ENCODE measurements around the gene MTIF2. TPM values are rescaled to one million over a fixed set of nuclear protein-coding genes. Genes with fewer than 3 reads are reported as not detected.
A peak's percentile ranks its signal among the peaks of the same experiment; 100 is the strongest.
"Not testable (repeated sequence)": the region's sequence is repeated elsewhere in the genome, so short reads cannot be mapped to it uniquely, and the experiment has no call there.

The MTIF2 gene, protein sequence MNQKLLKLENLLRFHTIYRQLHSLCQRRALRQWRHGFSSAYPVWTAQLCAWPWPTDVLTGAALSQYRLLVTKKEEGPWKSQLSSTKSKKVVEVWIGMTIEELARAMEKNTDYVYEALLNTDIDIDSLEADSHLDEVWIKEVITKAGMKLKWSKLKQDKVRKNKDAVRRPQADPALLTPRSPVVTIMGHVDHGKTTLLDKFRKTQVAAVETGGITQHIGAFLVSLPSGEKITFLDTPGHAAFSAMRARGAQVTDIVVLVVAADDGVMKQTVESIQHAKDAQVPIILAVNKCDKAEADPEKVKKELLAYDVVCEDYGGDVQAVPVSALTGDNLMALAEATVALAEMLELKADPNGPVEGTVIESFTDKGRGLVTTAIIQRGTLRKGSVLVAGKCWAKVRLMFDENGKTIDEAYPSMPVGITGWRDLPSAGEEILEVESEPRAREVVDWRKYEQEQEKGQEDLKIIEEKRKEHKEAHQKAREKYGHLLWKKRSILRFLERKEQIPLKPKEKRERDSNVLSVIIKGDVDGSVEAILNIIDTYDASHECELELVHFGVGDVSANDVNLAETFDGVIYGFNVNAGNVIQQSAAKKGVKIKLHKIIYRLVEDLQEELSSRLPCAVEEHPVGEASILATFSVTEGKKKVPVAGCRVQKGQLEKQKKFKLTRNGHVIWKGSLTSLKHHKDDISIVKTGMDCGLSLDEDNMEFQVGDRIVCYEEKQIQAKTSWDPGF
- 12.0 TPM for total RNA-seq (ENCODE audit: insufficient read depth, low replicate concordance)

DNA sequence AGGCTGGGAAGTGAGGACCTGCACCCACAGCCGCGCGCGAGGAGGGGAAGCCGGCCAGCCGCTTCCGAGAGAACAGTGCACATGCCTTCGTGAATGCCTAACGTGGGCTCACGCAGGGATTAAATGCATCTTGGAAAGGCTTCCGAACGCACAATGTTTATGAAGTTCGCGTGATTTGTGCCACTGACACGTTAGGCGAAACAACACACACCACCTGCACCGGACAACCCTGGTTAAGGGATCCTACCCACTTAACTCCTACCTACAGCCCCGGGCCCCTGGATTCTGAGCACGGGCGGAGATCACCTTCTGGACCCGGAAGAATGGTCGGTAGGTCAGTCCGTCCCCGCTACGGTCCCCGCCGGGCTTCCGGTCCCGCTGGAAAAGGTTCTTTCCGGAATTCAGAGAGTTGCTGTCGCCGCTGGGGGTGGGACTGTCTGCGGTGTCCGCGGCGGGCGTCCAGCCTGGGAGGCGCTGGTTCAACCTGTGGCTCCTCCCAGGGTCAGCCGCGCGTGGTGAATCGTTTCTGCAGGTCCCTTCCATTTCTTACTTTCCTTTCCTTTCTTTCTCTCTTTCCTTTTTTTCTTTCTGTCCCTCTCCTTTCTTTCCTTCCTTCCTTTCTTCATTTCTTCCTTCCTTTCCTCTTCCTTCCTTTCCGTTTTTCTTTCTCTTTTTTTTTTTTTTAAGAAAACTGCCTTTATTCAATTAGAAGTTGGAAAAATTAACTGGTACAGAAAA is at the start of gene MTIF2:
Gene MTIF2, minus strand, starts transcription at position 325 of the 738 bp plus-strand sequence. CDS start 5,373 bp downstream, outside the sequence.
- DNase-seq (ENCODE audit: low spot score), result peak; percentile 94

DNA sequence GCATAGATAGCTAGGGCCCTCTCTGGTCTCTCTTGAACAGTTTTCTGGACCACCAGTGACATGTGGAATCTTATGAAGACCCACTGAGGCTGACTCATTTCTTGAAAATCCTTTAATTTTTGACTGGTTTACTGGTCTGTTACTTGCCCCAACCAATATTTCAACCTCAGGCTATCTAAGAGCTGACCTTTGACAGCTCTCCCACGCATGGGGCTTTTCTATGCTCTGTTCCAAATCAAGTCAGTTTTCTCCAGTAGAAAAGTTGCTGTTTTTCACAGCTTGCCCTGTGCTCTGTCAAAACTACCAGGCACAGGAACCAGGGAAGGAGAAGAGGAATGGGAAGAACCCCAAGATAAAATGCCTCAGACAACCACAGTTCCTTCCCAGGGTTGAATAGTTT is 46.0 kb upstream of the MTIF2 start:
- no peak for DNase-seq (ENCODE audit: low spot score)

DNA sequence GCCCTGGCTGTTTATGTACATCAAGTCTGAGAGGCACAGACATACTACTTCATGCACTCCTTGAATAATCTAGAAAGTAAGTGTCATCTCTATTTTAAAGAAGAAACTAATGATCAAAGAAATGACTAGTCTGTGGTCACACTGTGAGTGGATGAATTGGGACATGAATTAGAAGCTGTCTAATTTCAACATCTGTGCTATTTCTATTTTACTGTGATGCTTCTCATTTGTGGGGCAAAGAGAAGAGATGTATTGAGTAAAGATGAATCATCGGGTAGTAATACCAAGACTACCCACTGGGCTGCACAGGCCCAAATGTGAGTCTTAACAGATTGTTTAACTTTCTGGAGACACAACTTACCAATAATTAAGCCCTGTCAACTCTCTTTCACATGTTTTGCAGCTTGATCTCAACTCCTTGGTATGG is 42.4 kb upstream of the MTIF2 start:
- no peak for DNase-seq (ENCODE audit: low spot score)

DNA sequence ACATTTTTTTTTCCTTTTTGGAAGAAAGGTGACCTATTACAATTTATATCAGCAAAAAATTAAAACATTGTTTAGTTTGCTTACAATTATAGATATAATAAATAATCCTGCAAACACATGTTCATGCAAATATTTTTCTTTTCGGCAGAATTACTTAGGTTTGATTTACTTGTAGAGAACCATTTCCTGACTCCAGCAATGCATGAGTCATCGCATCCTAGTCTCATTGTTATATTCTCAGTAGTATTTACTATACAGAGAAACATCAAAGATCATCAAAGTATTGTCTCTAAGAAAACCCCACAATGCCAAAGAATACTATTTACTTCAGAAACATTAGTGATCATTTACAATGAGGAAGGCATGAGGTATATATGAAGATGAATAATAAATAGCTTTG is 40.4 kb upstream of the MTIF2 start:
- no peak for DNase-seq (ENCODE audit: low spot score)

DNA sequence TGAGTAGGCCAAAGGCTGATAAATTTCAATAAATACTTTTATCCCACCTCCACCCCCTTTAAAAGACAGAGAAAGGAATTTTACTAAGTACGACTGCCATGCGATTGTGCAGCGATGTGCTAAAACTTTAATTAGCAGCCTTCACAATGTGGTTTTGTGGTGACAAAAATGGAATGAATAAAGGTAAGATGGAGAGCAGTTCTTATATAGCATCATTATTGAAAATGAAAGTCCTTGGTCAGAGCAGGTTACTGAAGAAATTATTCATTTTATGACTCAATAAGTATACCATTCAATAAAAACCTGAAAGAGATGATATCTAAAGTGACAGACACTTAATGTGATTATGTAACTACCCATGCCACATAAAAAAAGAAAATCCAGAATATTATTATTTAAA is 33.2 kb upstream of the MTIF2 start:
- no peak for DNase-seq (ENCODE audit: low spot score)

DNA sequence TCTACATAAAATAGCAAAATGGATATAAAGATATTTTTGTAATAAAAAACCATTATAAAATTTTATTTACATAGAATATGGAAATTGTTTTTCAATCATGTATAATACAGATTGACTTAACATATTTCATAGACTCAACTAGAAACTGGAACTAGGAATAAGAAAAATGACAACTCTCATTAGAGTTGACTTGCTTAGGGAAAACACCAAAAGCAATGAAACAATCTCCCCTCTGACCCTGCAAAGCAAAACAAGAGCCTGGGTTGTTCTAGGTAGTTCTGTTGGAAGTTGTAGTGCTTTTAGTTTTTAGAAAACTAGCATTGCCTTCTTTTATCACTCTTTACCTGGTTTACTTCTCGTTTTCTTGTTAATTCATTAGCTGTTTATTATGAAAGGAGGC is 32.2 kb upstream of the MTIF2 start:
- DNase-seq (ENCODE audit: low spot score), result no peak

DNA sequence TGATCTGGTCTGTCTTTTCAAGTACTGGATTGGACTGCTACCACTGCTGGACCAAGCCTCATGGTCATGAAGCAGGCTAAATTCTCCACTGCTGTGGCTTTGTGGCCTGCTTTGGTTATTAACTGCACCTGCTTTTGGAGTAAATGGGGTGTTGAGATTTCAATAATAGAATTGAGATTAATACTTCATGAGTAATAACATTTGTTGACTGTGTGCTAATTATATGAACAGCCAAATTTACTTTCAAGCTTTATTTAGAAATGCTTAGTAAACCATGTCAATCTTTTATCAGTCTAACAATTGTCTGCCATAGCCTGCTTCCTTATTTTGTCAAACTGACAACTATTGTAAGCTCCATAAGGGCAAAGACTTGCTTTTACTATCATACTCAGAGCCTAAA is 27.4 kb upstream of the MTIF2 start:
- DNase-seq (ENCODE audit: low spot score), result no peak

DNA sequence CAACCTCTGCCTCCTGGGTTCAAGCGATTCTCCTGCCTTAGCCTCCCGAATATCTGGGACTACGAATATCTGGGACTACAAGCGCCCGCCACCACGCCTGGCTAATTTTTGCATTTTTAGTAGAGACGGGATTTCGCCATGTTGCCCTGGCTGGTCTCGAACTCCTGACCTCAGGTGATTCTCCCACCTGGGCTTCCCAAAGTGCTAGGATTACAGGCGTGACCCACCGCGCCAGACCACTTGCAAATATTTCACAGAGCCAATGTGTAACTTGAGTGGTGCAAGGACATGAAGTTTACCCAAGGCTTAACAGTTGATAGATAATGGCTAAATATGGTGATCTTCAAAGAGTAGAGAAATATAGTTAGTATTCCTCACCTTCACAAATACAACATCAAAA is 14.1 kb upstream of the MTIF2 start:
- no peak for DNase-seq (ENCODE audit: low spot score)

DNA sequence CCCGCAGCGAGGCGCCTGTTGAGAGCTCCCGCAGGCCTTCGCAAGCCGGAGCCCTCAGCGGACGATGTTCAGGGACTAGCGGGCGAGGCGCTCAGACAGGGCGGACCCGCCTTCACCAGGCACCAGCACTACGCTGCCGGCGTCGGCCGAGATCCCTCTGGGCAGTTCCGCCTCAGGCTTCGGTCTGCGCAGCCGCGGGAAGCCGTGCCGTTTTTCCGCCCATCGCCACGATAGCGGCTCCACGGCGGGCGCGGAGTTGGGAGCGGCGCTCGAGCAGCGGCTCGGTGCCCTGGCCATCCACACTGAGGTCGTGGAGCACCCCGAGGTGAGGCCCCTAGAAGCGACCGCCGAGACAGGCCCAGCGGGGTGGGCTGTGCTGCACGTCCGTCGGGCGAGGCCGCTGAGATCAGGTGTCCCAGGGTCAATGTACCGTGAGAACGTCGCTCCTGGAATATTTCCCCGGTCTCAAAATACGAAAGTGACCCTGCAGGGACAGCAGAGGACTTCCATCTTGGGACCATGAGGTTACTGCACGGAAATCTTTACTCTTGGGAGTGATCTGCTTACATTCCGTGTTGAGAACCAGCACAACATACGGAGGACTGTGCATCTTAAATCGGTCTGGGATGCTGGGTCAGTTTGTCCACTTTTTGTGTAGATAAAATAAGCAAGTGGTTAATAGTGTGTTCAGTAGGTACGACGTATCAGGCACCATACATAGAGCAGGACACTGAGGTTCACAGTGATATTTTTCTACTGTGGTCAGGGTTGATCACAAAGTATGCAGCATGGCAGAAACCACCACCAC is 13.3 kb upstream of the MTIF2 start:
- DNase-seq (ENCODE audit: low spot score), result peak; percentile 92

DNA sequence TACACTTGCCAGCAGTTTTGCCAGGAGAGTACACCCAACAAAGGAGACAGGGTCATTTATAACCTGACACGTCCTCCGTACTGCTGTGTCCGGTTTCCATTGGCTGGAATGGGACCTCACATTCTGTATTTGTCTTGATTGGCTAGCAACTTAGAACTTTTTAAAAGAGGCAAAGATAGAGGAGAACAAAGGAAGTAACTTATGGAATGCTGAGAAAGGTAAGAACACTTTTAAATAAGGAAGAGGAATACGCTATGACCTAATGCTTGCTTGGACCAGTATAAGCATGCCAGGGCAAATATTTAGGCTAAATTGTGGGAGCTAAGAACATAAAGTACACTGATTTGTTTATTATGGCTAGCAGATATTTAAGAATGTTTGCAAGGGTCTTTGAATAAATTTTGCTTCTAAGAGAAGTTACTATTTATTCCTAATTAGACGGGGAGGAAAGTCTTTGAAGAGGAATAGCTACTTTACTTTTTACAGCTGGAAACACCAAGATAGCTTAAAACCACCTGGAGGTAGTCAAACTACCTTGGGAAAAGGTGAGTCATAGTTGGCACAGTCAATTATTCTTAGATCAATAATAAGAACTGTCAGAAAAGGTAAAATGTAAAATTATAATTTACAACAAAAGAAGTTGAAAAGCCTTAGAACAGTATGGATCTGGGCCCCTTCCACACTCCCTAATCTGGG is 12.0 kb upstream of the MTIF2 start:
- not testable (repeated sequence) for DNase-seq (ENCODE audit: low spot score)

DNA sequence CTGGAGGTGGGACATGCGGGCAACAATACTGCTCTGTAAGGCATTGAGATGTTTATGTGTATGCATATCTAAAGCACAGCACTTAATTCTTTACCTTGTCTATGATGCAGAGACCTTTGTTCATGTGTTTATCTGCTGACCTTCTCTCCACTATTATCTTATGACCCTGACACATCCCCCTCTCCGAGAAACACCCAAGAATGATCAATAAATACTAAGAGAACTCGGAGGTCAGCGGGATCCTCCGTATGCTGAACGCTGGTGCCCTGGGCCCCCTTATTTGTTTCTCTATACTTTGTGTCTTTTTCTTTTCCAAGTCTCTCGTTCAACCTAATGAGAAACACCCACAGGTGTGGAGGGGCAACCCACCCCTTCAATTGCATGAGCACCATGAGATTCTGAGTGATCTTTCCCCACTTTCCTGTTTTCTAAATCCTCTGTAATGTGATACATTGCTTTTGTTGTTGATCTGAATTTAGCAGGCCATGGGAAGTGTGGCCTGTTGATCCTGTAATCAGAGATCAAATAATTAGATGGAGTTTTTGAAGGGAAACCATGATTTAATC is 10.9 kb upstream of the MTIF2 start:
- DNase-seq (ENCODE audit: low spot score), result not testable (repeated sequence)

DNA sequence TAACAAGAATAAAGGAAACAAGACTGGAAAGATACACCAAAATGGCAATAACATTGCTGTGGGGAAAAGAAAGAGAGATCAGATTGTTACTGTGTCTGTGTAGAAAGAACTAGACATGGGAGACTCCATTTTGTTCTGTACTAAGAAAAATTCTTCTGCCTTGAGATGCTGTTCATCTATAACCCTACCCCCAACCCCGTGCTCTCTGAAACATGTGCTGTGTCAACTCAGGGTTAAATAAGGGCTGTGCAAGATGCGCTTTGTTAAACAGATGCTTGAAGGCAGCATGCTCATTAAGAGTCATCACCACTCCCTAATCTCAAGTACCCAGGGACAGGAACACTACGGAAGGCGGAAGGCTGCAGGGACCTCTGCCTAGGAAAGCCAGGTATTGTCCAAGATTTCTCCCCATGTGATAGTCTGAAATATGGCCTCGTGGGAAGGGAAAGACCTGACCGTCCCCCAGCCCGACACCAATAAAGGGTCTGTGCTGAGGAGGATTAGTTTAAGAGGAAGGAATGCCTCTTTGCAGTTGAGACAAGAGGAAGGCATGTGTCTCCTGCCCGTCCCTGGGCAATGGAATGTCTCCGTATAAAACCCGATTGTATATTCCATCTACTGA is 10.3 kb upstream of the MTIF2 start:
- DNase-seq (ENCODE audit: low spot score), result not testable (repeated sequence)

DNA sequence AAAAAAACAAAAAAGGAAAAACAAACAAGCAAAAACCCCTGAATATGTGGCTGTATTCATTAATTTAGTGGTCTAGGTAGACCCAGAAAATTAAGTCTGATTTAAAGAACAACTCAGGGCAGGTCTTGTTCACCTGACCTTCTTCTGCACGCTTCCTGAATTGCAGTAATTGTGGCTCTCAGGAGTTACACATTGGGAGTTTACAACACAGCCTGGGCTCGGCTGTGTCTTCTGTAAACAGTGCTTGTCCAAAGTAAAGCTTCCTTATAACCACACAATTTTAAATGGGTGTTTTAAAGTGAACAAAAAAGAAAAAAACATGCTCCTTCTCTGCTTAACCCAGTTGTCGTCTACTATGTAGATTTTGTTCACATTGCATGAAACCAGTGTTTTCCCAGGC is 8.3 kb upstream of the MTIF2 start:
- DNase-seq (ENCODE audit: low spot score), result no peak

DNA sequence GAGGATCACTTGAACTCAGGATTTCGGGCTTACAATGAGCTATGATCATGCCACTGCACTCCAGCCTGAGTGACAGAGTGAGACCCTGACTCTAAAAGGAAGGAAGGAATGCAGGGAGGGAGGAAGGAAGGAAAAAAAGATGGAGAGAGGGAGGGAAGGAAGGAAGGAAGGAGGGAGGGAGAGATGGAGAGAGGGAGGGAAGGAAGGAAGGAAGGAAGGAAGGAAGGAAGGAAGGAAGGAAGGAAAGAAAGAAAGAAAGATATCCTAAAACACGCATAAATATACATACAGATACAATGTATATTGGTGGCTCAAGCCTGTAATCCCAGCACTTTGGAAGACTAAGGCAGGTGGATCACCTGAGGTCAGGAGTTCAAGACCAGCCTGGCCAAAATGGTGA is 5.3 kb upstream of the MTIF2 start:
- not testable (repeated sequence) for DNase-seq (ENCODE audit: low spot score)

DNA sequence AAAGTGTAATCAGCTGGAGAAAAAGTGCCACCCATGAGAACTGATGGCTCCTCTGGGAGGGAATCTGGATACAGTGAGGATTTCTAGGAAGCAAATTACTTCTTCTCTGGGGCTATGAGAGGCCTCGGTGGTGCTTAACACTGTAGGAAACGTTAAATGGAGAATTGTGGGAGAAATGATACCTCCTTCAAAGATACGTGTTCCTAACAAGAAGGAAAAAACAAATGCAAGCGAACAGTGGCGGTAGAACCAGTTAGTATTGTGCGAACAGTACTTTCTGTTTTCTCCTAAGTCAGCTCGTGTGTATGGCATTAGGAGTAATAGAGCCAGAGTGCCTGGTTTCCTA is 587 bp upstream of the MTIF2 start:
- DNase-seq (ENCODE audit: low spot score), result peak; percentile 18

DNA sequence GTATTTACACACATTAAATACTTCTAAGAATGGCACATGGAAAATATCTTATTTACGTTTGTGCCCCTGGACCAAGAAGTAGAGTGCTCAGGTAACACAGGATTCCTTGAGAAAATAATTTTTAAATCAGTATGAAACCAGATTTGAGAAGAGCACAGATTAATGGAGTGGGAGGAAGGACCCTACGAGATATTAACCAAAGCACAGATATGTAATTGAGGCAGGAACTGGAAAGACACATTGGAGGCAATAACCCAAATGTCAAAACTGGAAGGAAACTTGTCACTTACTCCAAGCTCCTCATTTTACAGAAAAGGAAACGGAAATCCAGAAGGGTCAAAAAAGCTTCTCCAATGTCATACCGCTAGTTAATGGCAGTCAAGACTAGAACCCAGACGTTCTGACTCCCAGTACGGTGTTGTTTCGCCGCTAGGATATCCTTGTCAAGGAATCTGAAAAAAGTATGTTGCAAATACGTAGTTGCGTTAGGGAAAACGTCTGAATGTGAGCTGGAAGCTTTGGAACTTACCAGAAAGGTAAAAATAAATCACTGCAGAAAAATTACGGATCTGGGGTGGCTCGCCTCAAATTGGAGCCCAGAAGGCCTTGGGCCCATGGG is 634 bp downstream of the MTIF2 start:
- DNase-seq (ENCODE audit: low spot score), result peak; percentile 11

DNA sequence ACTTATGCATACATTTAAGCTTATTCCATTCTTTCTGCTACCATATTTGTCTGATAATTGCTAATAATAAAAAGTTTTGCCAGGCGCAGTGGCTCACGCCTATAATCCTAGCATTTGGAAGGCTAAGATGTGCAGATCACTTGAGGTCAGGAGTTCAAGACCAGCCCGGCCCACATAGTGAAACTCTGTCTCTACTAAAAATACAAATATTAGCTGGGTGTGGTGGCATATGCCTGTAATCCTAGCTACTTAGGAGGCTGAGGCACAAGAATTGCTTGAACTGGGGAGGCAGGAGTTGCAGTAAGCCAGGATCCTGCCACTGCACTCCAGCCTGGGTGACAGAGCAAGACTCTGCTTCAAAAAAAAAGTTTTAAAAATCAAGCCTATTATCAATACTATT is 9.4 kb downstream of the MTIF2 start:
- peak; percentile 20 for DNase-seq (ENCODE audit: low spot score)

DNA sequence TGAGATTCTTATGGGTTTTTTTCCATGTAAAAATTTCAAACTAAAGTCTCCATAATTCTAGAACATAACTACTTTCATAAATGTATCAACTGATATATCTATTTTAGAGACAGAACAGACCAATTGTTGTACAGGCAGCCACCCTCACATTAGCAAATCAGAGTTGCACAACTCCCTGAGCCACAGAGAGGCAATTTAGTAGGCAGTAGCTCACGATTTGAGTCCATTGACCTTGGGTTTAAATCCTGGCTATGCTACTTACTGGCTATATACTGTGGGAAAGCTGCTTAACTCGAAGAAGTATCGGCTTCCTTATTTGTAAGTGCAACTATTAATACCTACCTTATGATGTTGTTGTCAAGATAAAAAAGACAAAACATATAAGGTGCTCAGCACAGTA is 16.2 kb downstream of the MTIF2 start:
- no peak for DNase-seq (ENCODE audit: low spot score)

DNA sequence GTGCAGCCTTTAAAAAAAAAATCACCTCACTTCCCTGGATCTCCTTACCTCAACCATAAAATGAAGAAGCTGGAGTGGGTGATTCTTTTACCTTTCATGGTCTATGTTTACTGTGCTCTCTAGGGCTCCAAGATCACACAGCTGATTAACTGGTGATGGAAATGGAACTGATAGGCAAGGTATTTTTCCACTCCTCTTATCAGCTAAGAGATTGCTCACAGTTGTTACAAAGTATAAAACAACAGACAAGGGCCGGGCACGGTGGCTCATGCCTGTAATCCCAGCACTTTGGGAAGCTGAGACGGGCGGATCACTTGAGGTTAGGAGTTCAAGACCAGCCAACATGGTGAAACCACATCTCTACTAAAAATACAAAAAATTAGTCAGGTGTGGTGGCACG is 22.0 kb downstream of the MTIF2 start:
- no peak for DNase-seq (ENCODE audit: low spot score)

DNA sequence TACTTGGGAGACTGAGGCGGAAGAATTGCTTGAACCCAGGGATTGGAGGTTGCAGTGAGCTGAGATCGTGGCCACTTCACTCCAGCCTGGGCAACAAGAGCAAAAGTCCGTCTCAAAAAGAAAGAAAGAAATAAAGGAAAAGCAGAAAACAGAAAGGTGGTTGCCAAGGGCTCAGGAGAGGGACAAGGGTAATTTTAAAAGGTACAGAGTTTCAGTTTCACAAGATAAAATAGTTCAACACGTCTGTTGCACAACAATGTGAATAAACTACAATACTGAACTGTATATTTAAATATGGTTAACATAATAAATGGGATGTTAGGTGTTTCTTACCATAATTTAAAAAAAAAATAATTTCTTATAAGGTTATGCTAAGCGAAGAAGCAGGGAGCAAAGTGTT is 23.6 kb downstream of the MTIF2 start:
- no peak for DNase-seq (ENCODE audit: low spot score)

Measured in umbilical cord (tissue), 2 donors.